ENCODE results near the gene VWA1.
"Not testable (repeated sequence)": the region's sequence is repeated elsewhere in the genome, so short reads cannot be mapped to it uniquely, and the experiment has no call there.

Gene VWA1

GRCh38 chr1:1459711-1460110 is 24.2 kb downstream of the VWA1 start:
- not testable (repeated sequence) for DNase-seq

- no peak for DNase-seq
These were observed 25.1 kb downstream of the VWA1 start for GRCh38 chr1:1460540-1461130.

DNA sequence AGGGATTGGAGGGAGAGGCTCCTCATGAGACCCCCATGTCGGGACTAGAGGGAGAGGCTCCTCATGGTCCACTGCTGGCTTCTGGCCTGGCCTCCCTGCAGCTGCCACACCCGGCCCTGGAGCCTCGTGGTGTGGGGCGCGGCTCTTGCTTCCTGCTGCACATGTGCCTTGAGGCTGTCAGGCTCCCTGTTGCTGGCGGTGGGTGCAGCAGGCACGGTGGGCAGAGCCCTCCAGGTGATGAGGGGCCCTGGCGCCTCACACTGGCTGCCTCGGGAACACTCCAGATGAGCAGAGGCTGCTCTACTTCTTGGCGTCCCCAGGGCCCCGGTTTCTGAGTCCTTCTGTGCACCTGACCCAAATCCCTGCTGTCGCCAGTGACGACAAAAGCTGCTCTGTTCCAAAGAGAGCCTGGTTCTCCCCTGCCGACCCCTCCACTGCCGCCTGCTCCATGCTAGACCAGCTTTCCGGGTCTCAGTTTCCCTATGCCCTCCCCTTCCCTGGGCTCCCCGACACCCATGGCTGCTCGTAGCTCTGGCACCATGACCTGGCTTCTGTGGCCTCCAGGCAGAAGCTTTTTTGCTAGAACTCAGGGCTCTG is 26.3 kb downstream of the VWA1 start:
- DNase-seq = no peak

DNA sequence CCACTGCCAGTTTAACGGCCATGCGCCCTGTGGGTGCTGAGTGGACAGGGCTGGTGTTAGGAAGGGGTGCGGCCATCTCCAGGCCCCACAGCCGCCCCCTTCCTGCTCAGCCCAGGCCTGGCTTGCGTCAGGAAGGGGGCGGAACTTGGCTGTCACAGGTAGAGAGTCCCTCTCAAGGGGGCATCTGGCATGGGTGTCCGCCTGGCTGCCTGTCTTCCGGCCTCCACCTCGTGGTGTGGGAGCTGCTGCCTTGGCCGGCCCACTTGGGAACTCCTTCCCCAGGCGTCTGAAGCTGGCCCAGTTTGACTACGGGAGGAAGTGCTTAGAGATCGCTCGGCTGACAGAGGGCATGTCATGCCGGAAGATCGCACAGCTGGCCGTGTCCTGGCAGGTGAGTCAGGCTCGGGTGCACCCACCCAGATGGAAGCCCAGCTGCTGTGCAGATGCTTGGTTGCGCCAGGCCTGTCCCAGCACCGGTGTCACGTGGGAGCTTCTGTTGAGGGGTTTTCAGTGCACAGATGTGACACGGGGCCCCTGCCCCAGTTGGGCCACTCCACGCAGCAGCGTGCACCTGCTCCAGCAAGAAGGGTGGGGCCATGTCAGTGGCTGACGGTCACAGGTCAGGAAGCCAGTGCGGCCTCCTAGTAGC is 27.0 kb downstream of the VWA1 start:
- DNase-seq = no peak

DNA sequence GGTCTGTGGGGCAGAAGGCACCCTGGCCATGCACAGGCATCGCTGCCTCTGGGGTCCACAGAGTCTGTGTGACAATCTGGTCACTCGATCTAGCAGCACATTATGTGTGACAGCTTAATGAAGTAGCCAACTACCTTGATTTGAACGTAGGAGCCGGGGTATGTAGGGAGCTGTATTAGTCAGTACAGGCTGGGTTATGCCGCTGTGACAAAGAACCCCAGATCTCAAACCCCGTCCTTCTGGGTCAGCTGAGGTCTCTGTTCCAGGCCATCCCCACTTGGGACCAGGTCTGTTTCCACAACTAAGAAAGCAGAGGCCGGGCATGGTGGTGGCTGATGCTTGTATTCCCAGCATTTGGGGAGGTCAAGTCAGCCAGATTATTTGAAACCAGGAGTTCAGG is 27.8 kb downstream of the VWA1 start:
- DNase-seq = no peak

DNA sequence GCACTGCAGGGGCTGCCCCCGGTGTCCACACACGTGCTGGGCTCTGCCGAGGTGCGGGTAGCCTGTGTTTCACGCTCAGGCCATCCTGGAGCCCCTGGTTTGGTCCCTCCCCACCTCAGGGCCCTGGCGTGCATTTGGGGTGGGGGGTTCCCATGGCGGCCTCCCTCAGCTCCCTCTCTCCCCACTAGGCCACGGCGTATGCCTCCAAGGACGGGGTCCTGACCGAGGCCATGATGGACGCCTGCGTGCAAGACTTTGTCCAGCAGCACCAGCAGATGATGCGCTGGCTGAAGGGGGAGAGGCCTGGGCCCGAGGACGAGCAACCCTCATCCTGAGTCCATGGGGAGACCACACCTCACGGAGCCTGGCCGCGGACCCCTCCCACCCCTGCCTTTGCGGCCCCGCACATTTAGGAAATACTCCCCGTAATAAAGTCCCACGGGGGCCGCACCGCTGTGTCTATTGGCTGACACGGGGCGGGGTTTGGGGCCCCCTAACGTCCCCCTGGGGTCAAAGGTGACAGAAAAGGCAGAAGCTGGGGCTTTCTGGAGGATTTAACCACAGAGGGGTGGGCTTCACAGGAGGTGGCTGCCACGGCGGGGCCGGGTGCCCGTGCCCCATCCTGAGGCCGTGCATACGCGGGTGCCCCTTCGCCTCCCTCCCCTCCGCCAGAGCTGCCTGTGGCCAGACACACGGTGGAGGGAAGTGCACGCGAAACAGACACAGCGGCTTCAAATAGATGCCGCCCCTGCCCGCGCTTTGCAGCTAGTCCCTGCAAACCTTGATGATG is 32.9 kb downstream of the VWA1 start:
- DNase-seq = not testable (repeated sequence)

GRCh38 chr1:1470626-1471388 is 35.3 kb downstream of the VWA1 start:
- no peak for DNase-seq

- DNase-seq = peak; percentile 87
These were observed 36.0 kb downstream of the VWA1 start, which contains the start of gene ATAD3B for GRCh38 chr1:1471389-1472052. TSS of gene ATAD3B (plus strand) at chr1:1471765. CDS start at chr1:1471885, 120 bp downstream.

DNA sequence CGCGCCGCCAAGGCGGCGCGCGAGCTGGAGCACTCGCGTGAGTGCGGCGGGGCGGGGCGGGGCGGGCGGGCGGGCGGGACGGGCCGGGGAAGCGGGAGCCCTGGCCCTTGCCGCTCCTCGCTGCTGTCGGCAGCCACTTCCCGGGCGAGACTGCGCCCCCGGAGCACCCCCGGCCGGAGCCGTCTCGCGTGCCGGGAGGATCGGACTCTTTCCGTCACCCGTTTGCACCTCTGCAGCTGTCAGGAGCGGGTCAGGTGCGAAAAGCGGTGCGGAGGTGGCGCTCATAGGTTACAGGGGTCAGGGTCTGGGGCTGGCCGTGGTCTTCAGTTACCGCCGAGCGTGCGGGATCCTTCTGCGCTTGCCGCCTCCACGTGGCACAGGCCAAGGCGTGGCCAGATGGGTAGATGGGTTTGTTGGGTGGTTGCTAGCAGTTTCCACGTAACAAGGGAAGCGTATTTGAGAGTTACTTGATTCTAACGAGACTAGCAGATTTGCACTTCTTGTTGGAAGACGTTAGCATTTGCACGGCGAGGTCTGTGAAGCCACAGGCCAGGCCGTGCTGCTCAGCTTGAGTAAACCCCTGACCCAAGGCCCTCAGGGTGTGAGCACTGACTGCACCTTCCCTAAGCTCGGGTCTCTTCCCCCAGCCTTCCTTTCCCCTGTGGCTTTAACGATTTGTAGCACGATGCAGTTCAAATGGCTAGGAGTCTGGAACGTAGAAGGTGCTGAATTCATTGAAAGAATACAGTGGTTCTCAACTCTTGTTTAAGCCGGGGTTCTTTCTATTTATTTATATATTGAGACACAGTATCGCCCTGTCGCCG is 36.8 kb downstream of the VWA1 start:
- not testable (repeated sequence) for DNase-seq

DNA sequence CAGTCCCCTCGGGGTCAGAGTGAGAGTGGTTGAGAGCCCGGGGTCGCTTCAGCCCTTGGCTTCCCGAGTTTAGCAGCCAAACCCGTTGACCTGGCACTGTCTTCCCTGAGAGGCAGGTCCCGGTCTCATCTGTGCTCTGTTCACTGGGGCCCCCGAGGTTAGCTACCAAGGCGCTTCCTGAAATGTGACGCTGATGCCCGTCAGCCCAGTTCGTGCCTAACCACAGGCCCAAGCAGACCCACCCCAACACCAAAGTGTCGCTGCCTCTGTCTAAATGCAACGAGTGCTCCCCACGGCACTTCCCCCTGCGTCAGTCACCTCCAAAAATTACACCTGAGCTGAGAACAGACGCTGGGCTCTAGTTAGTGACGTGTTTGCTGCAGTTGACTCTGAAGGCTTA is 40.5 kb downstream of the VWA1 start:
- DNase-seq = not testable (repeated sequence)

DNA sequence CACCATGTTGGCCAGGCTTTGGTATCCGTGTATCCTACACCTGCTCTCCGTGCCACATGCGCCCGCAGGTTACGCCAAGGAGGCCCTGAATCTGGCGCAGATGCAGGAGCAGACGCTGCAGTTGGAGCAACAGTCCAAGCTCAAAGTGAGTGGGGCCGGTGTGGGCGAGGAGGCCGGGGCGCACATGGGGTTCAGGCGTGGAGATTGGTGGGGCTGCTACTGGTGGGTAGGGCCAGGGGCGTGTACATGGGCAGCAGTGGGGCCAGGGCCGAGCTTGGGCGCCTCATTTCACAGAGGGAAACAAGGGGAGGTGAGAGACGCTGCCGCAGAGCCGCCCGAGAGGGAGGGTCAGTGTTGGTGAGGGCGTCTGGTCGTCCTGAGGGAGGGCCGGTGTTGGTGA is 41.7 kb downstream of the VWA1 start:
- DNase-seq = no peak

- no peak for DNase-seq
These were observed 44.3 kb downstream of the VWA1 start for GRCh38 chr1:1479547-1480487.

GRCh38 chr1:1480488-1480867 is 45.0 kb downstream of the VWA1 start:
- DNase-seq = not testable (repeated sequence)

- not testable (repeated sequence) for DNase-seq
These were observed 46.3 kb downstream of the VWA1 start for GRCh38 chr1:1481811-1482210.

GRCh38 chr1:1482856-1483255 is 47.4 kb downstream of the VWA1 start:
- DNase-seq = no peak

- no peak for DNase-seq
These were observed 48.2 kb downstream of the VWA1 start for GRCh38 chr1:1483714-1484113.

DNA sequence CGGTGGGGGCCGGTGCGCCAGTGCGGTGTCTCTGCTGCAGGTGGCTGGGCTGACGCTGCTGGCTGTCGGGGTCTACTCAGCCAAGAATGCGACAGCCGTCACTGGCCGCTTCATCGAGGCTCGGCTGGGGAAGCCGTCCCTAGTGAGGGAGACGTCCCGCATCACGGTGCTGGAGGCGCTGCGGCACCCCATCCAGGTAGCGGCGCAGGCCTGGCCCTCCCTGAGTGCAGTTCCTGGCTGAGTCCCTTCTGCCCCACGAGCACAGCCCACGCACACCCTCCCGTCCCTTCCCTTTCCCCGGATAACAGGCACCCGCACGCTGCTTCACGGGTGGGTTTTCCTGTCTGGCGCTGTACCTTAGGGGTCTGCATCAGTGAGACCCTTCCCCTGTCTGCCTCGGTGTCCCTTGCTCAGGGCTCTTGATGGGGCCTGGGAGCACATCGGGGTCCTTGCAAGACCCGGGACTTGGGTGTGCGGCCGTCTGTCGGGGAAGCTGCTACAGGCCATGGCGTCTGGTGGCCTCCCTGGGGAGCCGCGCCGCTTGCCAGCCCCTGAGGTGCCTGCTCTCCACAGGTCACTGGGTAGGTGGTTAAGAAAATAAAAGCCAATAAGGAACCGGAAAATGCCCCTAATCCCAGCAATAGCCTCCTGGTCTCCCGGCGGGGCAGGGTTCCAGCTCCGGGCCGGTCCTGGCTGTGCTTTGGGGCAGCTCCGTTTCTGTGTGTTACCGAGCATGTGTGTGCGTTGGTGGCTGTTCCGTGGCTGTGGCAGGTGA is 49.7 kb downstream of the VWA1 start:
- DNase-seq = not testable (repeated sequence)

- DNase-seq = not testable (repeated sequence)
These were observed 50.3 kb downstream of the VWA1 start for GRCh38 chr1:1485755-1486317.

DNA sequence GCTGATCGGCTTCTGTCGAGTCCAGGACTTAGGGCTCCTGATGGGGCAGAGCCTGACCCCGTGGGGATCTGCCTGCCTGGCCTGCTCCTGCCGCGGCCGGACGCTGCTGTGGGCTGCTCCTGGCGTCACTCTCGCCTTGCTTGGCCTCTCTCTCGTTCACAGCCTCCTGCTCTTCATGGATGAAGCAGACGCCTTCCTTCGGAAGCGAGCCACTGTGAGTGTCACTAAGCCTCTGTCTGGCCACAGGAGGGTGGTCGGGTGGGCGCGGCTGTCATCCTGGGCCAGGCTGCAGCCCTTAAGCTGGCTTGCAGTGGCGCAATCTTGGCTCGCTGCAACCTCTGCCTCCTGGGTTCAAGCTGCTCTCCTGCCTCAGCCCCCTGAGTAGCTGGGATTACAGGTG is 52.2 kb downstream of the VWA1 start:
- no peak for DNase-seq
